ENCODE results near the gene RFXANK.

RFXANK gene

GRCh38 chr19:19203012-19203856, 11.2 kb downstream of the RFXANK start, which contains the start of gene NR2C2AP (continued):
- TF ChIP-seq ZBTB10 (tag by site-specific recombination; IDR thresholded peaks at IDR 0.05) (no peak), ZNF830 (tag by site-specific recombination; IDR thresholded peaks at IDR 0.05; ENCODE audit: low read depth) (no peak), ZNF510 (tag by site-specific recombination; IDR thresholded peaks at IDR 0.05; ENCODE audit: insufficient replicate concordance) (no peak), ATF2 (tag by site-specific recombination; IDR thresholded peaks at IDR 0.05; ENCODE audit: low read depth) (no peak), OSR2 (tag by site-specific recombination; IDR thresholded peaks at IDR 0.05) (no peak), ZNF184 (tag by site-specific recombination; IDR thresholded peaks at IDR 0.05) (no peak), ZNF175 (tag by site-specific recombination; IDR thresholded peaks at IDR 0.05) (no peak), ZNF354C (tag by site-specific recombination; IDR thresholded peaks at IDR 0.05; ENCODE audit: borderline replicate concordance, low read depth) (no peak), ZNF610 (tag by site-specific recombination; IDR thresholded peaks at IDR 0.05; ENCODE audit: borderline replicate concordance) (no peak), HOXD13 (CRISPR knock-in tag; IDR thresholded peaks at IDR 0.05; ENCODE audit: borderline replicate concordance) (no peak), ZNF670 (tag by site-specific recombination; IDR thresholded peaks at IDR 0.05; ENCODE audit: low read depth) (no peak), ZBTB7A (tag by site-specific recombination; IDR thresholded peaks at IDR 0.05; ENCODE audit: low read depth) (no peak), ZNF660 (tag by site-specific recombination; IDR thresholded peaks at IDR 0.05) (0 out of 2 replicates have a peak, but pooled peaks have one; percentile 61), ZNF707 (tag by site-specific recombination; IDR thresholded peaks at IDR 0.05) (no peak), ZBTB6 (tag by site-specific recombination; IDR thresholded peaks at IDR 0.05) (no peak), ZNF423 (tag by site-specific recombination; IDR thresholded peaks at IDR 0.05) (no peak), ZBTB8A (tag by site-specific recombination; IDR thresholded peaks at IDR 0.05) (peak; percentile 40; the same call in 1 of the 2 replicates), ZNF132 (tag by site-specific recombination; IDR thresholded peaks at IDR 0.05; ENCODE audit: borderline replicate concordance) (no peak), ZNF677 (tag by site-specific recombination; IDR thresholded peaks at IDR 0.05) (no peak), ZNF202 (tag by site-specific recombination; IDR thresholded peaks at IDR 0.05; ENCODE audit: borderline replicate concordance) (no peak), FEZF1 (tag by site-specific recombination; IDR thresholded peaks at IDR 0.05) (no peak), GLIS1 (tag by site-specific recombination; IDR thresholded peaks at IDR 0.05) (no peak), ZNF221 (tag by site-specific recombination; IDR thresholded peaks at IDR 0.05; ENCODE audit: borderline replicate concordance) (no peak)
- TF ChIP-seq, protein P1, sequence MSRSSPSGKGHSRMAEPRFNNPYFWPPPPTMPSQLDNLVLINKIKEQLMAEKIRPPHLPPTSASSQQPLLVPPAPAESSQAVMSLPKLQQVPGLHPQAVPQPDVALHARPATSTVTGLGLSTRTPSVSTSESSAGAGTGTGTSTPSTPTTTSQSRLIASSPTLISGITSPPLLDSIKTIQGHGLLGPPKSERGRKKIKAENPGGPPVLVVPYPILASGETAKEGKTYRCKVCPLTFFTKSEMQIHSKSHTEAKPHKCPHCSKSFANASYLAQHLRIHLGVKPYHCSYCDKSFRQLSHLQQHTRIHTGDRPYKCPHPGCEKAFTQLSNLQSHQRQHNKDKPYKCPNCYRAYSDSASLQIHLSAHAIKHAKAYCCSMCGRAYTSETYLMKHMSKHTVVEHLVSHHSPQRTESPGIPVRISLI (tag by site-specific recombination; IDR thresholded peaks at IDR 0.05), result no peak
- TF ChIP-seq, protein P2, sequence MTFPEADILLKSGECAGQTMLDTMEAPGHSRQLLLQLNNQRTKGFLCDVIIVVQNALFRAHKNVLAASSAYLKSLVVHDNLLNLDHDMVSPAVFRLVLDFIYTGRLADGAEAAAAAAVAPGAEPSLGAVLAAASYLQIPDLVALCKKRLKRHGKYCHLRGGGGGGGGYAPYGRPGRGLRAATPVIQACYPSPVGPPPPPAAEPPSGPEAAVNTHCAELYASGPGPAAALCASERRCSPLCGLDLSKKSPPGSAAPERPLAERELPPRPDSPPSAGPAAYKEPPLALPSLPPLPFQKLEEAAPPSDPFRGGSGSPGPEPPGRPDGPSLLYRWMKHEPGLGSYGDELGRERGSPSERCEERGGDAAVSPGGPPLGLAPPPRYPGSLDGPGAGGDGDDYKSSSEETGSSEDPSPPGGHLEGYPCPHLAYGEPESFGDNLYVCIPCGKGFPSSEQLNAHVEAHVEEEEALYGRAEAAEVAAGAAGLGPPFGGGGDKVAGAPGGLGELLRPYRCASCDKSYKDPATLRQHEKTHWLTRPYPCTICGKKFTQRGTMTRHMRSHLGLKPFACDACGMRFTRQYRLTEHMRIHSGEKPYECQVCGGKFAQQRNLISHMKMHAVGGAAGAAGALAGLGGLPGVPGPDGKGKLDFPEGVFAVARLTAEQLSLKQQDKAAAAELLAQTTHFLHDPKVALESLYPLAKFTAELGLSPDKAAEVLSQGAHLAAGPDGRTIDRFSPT (tag by site-specific recombination; IDR thresholded peaks at IDR 0.05), result no peak
- TF ChIP-seq, protein P3, sequence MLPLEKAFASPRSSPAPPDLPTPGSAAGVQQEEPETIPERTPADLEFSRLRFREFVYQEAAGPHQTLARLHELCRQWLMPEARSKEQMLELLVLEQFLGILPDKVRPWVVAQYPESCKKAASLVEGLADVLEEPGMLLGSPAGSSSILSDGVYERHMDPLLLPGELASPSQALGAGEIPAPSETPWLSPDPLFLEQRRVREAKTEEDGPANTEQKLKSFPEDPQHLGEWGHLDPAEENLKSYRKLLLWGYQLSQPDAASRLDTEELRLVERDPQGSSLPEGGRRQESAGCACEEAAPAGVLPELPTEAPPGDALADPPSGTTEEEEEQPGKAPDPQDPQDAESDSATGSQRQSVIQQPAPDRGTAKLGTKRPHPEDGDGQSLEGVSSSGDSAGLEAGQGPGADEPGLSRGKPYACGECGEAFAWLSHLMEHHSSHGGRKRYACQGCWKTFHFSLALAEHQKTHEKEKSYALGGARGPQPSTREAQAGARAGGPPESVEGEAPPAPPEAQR (tag by site-specific recombination; IDR thresholded peaks at IDR 0.05), result no peak
- TF ChIP-seq, protein P4, sequence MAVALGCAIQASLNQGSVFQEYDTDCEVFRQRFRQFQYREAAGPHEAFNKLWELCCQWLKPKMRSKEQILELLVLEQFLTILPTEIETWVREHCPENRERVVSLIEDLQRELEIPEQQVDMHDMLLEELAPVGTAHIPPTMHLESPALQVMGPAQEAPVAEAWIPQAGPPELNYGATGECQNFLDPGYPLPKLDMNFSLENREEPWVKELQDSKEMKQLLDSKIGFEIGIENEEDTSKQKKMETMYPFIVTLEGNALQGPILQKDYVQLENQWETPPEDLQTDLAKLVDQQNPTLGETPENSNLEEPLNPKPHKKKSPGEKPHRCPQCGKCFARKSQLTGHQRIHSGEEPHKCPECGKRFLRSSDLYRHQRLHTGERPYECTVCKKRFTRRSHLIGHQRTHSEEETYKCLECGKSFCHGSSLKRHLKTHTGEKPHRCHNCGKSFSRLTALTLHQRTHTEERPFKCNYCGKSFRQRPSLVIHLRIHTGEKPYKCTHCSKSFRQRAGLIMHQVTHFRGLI (tag by site-specific recombination; IDR thresholded peaks at IDR 0.05), result no peak

Measured in HEK293 (cell line).